K562 (cell line): ENCODE measurements around the gene TP53I13. TPM values are rescaled to one million over a fixed set of nuclear protein-coding genes. Genes with fewer than 3 reads are reported as not detected.

Source experiments
- ATAC-seq: fragments of 200-7000 bp; cut with Tn5 transposase; 3 replicates; pipeline ENCODE4 v1.9.1; 2020; ENCODE audit warnings: moderate library complexity
- BruUV-seq: library from RNA; stranded (reverse); fragments of 400-500 nt; replicated peaks from 2 replicates; lab custom pipeline; 2021; lab: Mats Ljungman, UMichigan
- CTCF ChIA-PET: fragments of 300-600 bp; formaldehyde crosslinking; extraction: SDS; loops from one replicate; lab custom pipeline; 2021; ENCODE audit warnings: low intra/inter-chr PET ratio; lab: Yijun Ruan, JAX
- POLR2A ChIA-PET: fragments of 300-600, 350-650 bp; sonication (Branson Sonifier 250); formaldehyde crosslinking; extraction: SDS; loops from one replicate; lab custom pipeline; 2021; ENCODE audit warnings: antibody characterized with exemption, inconsistent platforms; lab: Yijun Ruan, JAX
- DNase-seq, 4 experiments: peaks; one replicate each; pipeline versions ENCODE4 v3.0.0 to v3.0.0-alpha.2; 2011 to 2018; ENCODE audit warnings: low spot score in 3 of 4, mixed read lengths in 3 of 4; ENCODE audit errors: extremely low read depth in 1 of 4
- FAIRE-seq: peaks from 2 replicates; lab custom pipeline; 2011; peaks lifted over from hg19 to GRCh38; lab: Jason Lieb, UNC
- H2AFZ ChIP-seq: 2 replicates; pipeline ENCODE4 v1.6.0; 2011; ENCODE audit warnings: low read depth, low read length, control low read depth, inconsistent platforms
- H3K27ac ChIP-seq: fragments of 200-600 bp; 3 replicates; pipeline ENCODE4 v1.8.0; 2011; ENCODE audit warnings: low read depth, mild to moderate bottlenecking, control low read depth, inconsistent platforms, low read length, moderate library complexity, mixed read lengths; ENCODE audit errors: extremely low read depth
- H3K27me3 ChIP-seq, 2 experiments: fragments of 300-600 bp in 1 of 2; 2 replicates in 1 of 2; 3 replicates in 1 of 2; pipeline versions ENCODE4 v1.6.0 to v1.8.0; 2011; ENCODE audit warnings: inconsistent platforms in 2 of 2, low read length in 2 of 2, mild to moderate bottlenecking in 1 of 2, mixed read lengths in 1 of 2, moderate library complexity in 1 of 2; ENCODE audit not compliant: control insufficient read depth in 2 of 2, insufficient read depth in 2 of 2
- H3K36me3 ChIP-seq: fragments of 300-600 bp; 3 replicates; pipeline ENCODE4 v1.8.0; 2011; ENCODE audit warnings: mild to moderate bottlenecking, low read length, inconsistent platforms; ENCODE audit not compliant: control insufficient read depth, insufficient read depth
- H3K4me1 ChIP-seq, 2 experiments: fragments of 200-600 bp in 1 of 2; replicated peaks in 1 of 2; 2 replicates in 1 of 2; 3 replicates in 1 of 2; pipeline versions ENCODE4 v1.5.1 to v1.8.0; 2011; ENCODE audit warnings: inconsistent platforms in 2 of 2, low read length in 2 of 2, mild to moderate bottlenecking in 1 of 2, mixed read lengths in 1 of 2, moderate library complexity in 1 of 2; ENCODE audit not compliant: control insufficient read depth in 2 of 2, insufficient read depth in 2 of 2
- H3K4me2 ChIP-seq: 2 replicates; pipeline ENCODE4 v1.6.1; 2011; ENCODE audit warnings: low read length, control low read depth, inconsistent platforms, mixed read lengths; ENCODE audit not compliant: insufficient read depth
- H3K4me3 ChIP-seq: fragments of 200-600 bp; sonication (generic), shearing (Covaris generic); 2 replicates; pipeline ENCODE4 v1.5.1; 2016; ENCODE audit warnings: control low read depth, inconsistent platforms
- H3K79me2 ChIP-seq: fragments of 200-600 bp; 3 replicates; pipeline ENCODE4 v1.8.0; 2011; ENCODE audit warnings: low read length, inconsistent platforms; ENCODE audit not compliant: control insufficient read depth, insufficient read depth
- H3K9ac ChIP-seq, 2 experiments: 2 replicates each; pipeline versions ENCODE4 v1.6.0 to v1.6.1; 2011; ENCODE audit warnings: low read depth in 2 of 2, low read length in 2 of 2, control low read depth in 1 of 2, inconsistent platforms in 1 of 2, mild to moderate bottlenecking in 1 of 2, mixed read lengths in 1 of 2; ENCODE audit not compliant: insufficient read depth in 1 of 2
- H3K9me1 ChIP-seq: one replicate; pipeline ENCODE4 v1.6.0; 2011; ENCODE audit warnings: inconsistent platforms, mild to moderate bottlenecking, low read length, moderate library complexity; ENCODE audit not compliant: control insufficient read depth, insufficient read depth
- H3K9me3 ChIP-seq: replicated peaks from 2 replicates; pipeline ENCODE4 v1.5.1; 2011; ENCODE audit warnings: low read depth, low read length, inconsistent platforms; ENCODE audit not compliant: control insufficient read depth, insufficient read depth
- H4K20me1 ChIP-seq: replicated peaks from 2 replicates; pipeline ENCODE4 v1.6.1; 2011; ENCODE audit warnings: low read length, inconsistent platforms, mixed read lengths; ENCODE audit not compliant: control insufficient read depth, insufficient read depth
- CHD1 ChIP-seq: fragments of 200-600 bp; sonication (generic); IDR thresholded peaks from one replicate; pipeline ENCODE4 v1.6.1; 2012; ENCODE audit warnings: mild to moderate bottlenecking, moderate library complexity, low read length, inconsistent platforms
- CSDE1 ChIP-seq, 2 experiments: fragments of 450-650 bp; IDR thresholded peaks; 2 replicates each; pipeline ENCODE4 v1.6.1; 2016; ENCODE audit warnings: mild to moderate bottlenecking in 1 of 2
- CUX1 ChIP-seq: fragments of 200-800 bp; sonication (Bioruptor generic); IDR thresholded peaks from 2 replicates; pipeline ENCODE4 v1.6.1; 2016; ENCODE audit warnings: missing genetic modification characterization, missing compliant biosample characterization
- DACH1 ChIP-seq: fragments of 450-650 bp; IDR thresholded peaks from 2 replicates; pipeline ENCODE4 v1.6.1; 2018; ENCODE audit not compliant: partially characterized antibody
- MED1 ChIP-seq: sonication (generic); formaldehyde crosslinking; IDR thresholded peaks from 2 replicates; pipeline ENCODE4 v1.8.1; 2023; ENCODE audit warnings: missing genetic modification reagents, borderline replicate concordance
- NONO ChIP-seq, 2 experiments: fragments of 200-400 bp in 1 of 2; fragments of 450-650 bp in 1 of 2; formaldehyde crosslinking in 1 of 2; IDR thresholded peaks; 2 replicates each; pipeline ENCODE4 v1.6.1; 2017; ENCODE audit warnings: low read depth in 2 of 2, mild to moderate bottlenecking in 2 of 2, moderate library complexity in 2 of 2, low read length in 1 of 2
- ZEB2 ChIP-seq: fragments of 450-650 bp; IDR thresholded peaks from 2 replicates; pipeline ENCODE4 v1.6.1; 2016
- ZNF324 ChIP-seq: fragments of 250-450 bp; sonication (Bioruptor Pico); IDR thresholded peaks from 2 replicates; pipeline ENCODE4 v1.4.0; 2020; ENCODE audit warnings: mild to moderate bottlenecking
- ZNF584 ChIP-seq: fragments of 200-800 bp; sonication (Bioruptor generic); IDR thresholded peaks from 2 replicates; pipeline ENCODE4 v1.6.1; 2016; ENCODE audit warnings: low read depth, mild to moderate bottlenecking, missing genetic modification characterization, missing compliant biosample characterization
- WGBS: fragments of 100-300 bp; shearing (Covaris generic); methylation state at CpG from one replicate; pipeline ENCODE4 v1.1.6; 2016; ENCODE audit warnings: low coverage, mixed read lengths; ENCODE audit not compliant: insufficient coverage; ENCODE audit errors: missing lambda C conversion rate; 5-methylcytosine and 5-hydroxymethylcytosine counted together
- in situ Hi-C: fragments of 300-500 bp; cut with MboI; formaldehyde crosslinking; loops from 4 replicates; pipeline ENCODE4 v1.15.0; 2018; ENCODE audit warnings: inconsistent platforms, mixed read lengths
- intact Hi-C: fragments of 100-400 bp; cut with micrococcal nuclease; formaldehyde crosslinking; loops from 2 replicates; pipeline ENCODE4 v1.14.2; 2022
- polyA plus RNA-seq, 8 experiments: library from polyadenylated mRNA; depleted of rRNA in 4 of 8; stranded (reverse) in 5 of 8; unstranded in 3 of 8; fragments of >200 nt; fragmentation: Nextera tagmentation in 2 of 8; fragmentation: Illumina TruSeq in 1 of 8; extraction: Ambion mirVana in 2 of 8; extraction: Trizol in 1 of 8; gene quantifications; 2 replicates each; pipeline versions ENCODE4 v1.2.1 to v1.2.3, GENCODE V29; 2011 to 2014; ENCODE audit warnings: inconsistent platforms in 1 of 8, missing spikeins in 1 of 8
- total RNA-seq, 7 experiments: library from RNA; depleted of rRNA in 6 of 7; stranded (reverse); fragments of >200 nt in 6 of 7; fragmentation: Illumina TruSeq in 2 of 7; extraction: Trizol in 2 of 7; gene quantifications; 2 replicates each; pipeline versions ENCODE4 v1.2.1 to v1.2.3, GENCODE V29; 2011 to 2021; ENCODE audit warnings: low replicate concordance in 1 of 7
- TF ChIP-seq, protein P1 (sequence below): fragments of 450-650 bp; IDR thresholded peaks from one replicate; pipeline ENCODE4 v1.6.1; 2018; ENCODE audit warnings: mild to moderate bottlenecking, moderate library complexity; ENCODE audit not compliant: partially characterized antibody

TP53I13 gene
- total and polyA plus RNA-seq, 9 of the 15 experiments (the other 6 are each of a cell fraction or from before 2014, with no cell fraction given) = 0.08 to 28.3 (median 9.1) TPM

DNA sequence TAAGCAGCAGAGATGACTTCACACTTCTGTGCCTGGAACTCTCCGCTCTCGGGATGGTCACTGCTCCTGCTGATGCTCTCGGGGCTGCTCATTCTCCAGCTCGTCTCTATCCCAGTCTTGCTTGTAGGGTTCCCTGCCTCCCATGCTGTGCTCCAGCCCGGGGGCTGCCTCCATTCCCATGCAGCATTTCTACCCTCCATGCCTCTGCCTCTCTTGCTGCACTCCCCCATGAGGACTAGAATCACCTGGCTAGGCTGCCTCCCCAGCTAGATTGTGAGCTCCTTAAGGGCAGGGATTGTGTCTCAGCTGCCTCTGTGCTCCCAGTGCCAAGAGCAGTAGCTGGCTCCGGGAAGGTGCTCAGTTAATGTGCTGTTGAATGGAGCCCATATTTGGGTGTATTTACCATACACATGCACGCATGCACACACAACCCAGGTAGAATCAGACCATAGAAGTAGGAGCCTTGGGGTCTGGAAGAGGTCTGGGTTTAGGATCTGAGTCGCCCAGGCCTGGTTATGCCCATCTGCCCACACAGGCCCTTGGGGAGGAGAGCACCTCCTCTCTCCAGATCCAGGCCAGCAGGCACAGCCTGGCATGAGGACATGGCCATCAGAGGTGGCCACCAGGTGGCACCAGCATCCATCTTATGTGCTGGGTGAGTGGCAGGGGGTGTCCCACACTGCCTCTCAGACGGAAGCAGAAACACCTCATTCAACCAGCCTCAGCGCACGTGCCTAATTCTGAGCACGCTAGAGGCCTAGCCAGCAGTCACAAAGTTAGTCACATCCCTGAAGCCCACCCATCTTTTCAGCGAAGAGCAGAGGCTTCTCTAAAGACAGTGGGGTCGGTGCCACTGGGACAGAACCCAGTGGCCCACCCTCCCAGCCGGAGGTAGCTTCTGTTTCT is 11.6 kb downstream of the TP53I13 start:
- no peaks in the 10 kb centered on the region for H4K20me1 ChIP-seq
- in situ Hi-C loops = no loop called here
- ATAC-seq (peak; percentile 92), DNase-seq (peak; percentile 72 to 80 (median 76)), FAIRE-seq (peak; percentile 91)
- ChIA-PET CTCF (interaction anchor here (0.5 to 1.5 kb wide), 7 partner anchors 11 to 514 kb away, joined by 3 to 7 read pairs (median 3); no protein-coding TSS in a partner anchor), POLR2A (interaction anchor here (0.6 to 0.9 kb wide), 2 partner anchors 11 to 53 kb away, joined by 3 to 4 read pairs; no protein-coding TSS in a partner anchor)
- 61% methylated on average over 15 of the region's 15 CpGs for WGBS
- H3K9me3 ChIP-seq = no peaks in the 10 kb centered on the region
- H3K4me3 ChIP-seq = no peak overlapping the region
- BruUV-seq = no TSS peak
- no peaks in the 10 kb centered on the region for H3K27me3 ChIP-seq
- H3K36me3 ChIP-seq = peaks cover 55% of the 10 kb centered on the region; the same call in 2 of the 3 replicates
- intact Hi-C loops = loop anchor here (1.0 kb wide), 1 partner anchor 35 kb away; no protein-coding TSS in a partner anchor
- no peaks in the 10 kb centered on the region for H3K9me1 ChIP-seq
- H3K9ac ChIP-seq = peak overlapping the region in 1 of 2 experiments; percentile 21; a peak in 1 of 4 replicates
- H3K79me2 ChIP-seq = peaks cover 1% of the 10 kb centered on the region; the same call in 1 of the 3 replicates
- H2AFZ ChIP-seq = no peak overlapping the region
- peaks cover 4 to 50% of the 10 kb centered on the region in 2 experiments; a peak in 3 of 5 replicates for H3K4me1 ChIP-seq
- H3K27ac ChIP-seq = no peak overlapping the region
- no peak overlapping the region for H3K4me2 ChIP-seq
- TF ChIP-seq CUX1 (CRISPR knock-in tag) (no peak), CHD1 (no peak), ZEB2 (no peak), MED1 (no peak), DACH1 (no peak), ZNF324 (CRISPR knock-in tag) (no peak), NONO (IDR thresholded peaks at IDR 0.05; ENCODE audit: low read depth in 2 of 2, low read length in 1 of 2) (no peak), ZNF584 (CRISPR knock-in tag) (no peak), CSDE1 (IDR thresholded peaks at IDR 0.05) (no peak)
- TF ChIP-seq, protein P1, sequence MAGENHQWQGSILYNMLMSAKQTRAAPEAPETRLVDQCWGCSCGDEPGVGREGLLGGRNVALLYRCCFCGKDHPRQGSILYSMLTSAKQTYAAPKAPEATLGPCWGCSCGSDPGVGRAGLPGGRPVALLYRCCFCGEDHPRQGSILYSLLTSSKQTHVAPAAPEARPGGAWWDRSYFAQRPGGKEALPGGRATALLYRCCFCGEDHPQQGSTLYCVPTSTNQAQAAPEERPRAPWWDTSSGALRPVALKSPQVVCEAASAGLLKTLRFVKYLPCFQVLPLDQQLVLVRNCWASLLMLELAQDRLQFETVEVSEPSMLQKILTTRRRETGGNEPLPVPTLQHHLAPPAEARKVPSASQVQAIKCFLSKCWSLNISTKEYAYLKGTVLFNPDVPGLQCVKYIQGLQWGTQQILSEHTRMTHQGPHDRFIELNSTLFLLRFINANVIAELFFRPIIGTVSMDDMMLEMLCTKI = no peak
